GM12874 (cell line): ENCODE measurements around the gene TENT5C.

Experiments used
- TF ChIP-seq, protein P1 (sequence below): IDR thresholded peaks from 2 replicates; pipeline ENCODE4 v1.5.1; 2011; ENCODE audit warnings: low read depth, mild to moderate bottlenecking, control low read depth, low read length, moderate library complexity; ENCODE audit not compliant: insufficient read depth

The TENT5C gene

DNA sequence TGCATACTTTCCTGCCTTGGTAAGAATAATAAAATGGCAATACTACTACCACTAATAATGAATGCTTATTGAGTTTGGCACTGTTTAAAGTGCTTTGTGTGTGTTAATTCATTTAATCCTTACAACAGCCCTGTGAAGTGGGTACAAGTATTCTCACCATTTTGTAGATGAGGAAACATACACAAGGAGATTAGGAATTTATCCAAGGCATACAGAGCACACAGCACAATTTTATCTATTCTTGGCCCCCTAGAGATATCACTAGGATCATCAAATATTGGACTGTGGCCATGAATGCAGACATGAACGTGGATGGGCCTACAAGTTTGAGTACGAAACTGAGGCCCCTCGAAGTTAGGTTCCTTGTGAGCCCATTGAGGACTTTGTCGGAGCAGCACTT is 39.5 kb downstream of the TENT5C start:
- TF ChIP-seq, protein P1, sequence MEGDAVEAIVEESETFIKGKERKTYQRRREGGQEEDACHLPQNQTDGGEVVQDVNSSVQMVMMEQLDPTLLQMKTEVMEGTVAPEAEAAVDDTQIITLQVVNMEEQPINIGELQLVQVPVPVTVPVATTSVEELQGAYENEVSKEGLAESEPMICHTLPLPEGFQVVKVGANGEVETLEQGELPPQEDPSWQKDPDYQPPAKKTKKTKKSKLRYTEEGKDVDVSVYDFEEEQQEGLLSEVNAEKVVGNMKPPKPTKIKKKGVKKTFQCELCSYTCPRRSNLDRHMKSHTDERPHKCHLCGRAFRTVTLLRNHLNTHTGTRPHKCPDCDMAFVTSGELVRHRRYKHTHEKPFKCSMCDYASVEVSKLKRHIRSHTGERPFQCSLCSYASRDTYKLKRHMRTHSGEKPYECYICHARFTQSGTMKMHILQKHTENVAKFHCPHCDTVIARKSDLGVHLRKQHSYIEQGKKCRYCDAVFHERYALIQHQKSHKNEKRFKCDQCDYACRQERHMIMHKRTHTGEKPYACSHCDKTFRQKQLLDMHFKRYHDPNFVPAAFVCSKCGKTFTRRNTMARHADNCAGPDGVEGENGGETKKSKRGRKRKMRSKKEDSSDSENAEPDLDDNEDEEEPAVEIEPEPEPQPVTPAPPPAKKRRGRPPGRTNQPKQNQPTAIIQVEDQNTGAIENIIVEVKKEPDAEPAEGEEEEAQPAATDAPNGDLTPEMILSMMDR, result no peak

DNA sequence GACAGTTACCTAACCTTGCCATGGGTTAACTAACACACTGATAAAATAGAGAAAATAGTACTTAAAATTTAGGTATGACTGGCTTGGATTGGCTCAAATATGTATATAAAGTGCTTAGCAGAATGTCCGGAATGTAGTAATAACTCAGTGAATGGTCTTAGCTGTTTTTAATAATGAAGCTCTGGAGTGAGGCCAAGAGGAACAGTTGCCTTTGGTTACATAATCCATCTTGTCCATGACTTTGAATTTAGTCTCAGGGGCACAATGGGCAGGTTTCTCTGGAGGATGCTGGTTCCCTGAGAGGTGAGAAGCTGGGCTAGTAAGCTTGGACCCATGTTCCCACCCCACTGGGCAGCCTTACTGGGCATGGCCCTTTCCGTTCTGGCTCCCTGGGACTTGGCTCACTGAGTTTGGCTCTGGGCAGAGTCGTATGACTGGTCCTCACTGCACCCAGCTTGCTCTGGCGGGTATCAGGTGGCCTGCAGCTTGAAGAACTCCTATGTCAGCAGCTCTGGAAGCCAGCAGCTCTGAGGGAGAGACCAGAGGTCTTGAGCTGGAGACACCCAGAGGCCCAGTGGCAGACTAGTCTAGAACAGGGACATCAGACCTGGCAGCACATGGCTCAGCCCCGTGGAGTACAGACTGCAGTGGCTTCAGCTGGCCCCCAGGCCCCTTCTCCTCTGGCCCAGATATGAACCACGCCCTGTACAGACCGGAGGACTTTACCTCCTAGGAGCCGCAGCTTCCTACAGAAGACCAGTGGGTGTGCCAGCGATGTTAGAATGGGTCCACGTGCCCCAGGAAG is 40.4 kb downstream of the TENT5C start:
- TF ChIP-seq, protein P1, result no peak

DNA sequence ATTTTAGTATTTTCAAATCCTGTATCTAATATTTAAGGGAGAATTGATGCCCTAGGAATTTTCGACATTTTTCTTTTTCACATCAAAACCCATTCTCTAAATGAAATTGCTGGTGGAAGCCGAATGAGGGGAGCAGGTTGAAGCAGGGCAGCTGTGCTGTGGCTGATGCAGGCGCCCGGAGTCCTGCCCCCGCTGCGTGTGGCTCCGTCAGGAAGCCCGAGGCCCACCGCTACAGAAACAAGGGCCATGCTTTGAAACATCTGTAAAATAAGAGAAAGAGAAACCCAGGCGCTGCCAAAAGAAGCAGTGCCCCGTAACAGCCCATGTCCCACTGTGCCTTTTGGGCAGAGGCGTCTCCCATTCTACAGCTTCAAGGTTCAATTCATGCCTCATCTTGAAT is 41.1 kb downstream of the TENT5C start:
- TF ChIP-seq, protein P1, result no peak

DNA sequence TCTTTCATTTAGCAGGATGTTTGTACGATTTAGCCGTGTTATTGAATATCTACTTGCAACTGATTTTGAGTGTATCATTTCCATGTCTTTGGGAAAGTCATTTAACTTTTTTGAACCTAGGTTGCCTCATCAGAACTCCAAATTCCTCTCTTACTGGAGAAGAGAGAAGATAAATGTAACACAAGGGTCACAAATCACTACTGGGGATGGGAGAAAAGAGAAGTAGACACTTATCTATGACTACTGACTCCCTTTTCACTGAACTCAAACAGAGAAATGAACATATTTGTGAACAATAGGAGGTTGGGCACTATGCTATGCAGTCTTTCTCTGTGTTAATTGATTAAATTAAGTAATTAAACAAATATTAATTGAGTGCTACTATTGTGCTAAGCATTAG is 42.2 kb downstream of the TENT5C start:
- TF ChIP-seq, protein P1, result no peak

DNA sequence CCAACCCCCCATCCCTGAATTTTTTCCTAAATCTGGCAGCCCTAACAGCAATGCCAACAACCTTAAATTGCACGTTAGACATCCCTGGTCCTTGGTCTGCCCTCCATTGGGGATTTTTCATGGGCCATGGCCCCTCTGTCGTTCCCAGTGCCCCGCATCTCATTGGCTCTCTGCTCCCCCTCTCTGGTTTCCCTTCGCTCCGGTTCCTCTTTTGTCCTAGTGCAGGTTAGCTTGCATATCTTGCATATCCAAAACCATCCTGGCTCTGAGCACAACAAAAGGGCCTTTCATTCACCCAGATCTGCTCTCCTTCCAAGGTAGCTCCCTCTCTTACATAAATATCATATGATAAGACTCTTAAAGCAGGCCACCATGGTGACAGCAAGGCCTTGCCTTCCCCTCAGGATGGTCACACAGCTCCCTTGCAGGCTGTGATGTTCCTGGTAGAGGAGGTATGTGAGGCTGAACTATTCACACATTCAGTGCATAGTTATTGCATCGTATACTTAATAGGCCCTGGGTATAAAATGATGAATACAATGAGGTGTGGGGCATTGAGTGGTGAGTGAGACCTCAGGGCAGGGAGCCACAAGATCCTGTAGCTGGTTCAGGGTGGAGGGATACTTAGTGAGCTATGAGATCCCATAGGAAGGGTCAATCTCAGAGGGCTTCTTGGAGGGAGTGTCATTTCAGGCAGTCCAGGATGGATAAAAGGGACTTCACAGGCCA is 45.2 kb downstream of the TENT5C start:
- TF ChIP-seq, protein P1, result no peak

DNA sequence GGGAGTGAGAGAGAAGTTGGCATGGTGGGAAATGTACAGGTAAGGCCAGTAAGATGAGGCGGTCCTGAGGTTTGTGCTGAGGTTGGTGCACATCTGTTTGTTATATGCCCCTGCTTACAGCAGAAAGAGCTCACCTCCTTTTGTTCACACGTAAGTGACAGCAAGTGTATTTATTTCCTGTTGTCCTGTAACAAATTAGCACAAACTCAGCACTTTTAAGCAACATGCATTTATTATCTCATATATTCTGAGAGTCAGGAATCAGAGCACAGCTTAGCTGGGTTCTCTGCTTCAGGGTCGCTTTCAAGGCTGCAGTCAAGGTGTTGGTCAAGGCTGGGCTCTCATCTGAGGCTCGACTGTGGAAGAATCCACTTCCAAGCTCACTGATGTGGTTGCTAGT is 45.8 kb downstream of the TENT5C start:
- TF ChIP-seq, protein P1, result no peak

DNA sequence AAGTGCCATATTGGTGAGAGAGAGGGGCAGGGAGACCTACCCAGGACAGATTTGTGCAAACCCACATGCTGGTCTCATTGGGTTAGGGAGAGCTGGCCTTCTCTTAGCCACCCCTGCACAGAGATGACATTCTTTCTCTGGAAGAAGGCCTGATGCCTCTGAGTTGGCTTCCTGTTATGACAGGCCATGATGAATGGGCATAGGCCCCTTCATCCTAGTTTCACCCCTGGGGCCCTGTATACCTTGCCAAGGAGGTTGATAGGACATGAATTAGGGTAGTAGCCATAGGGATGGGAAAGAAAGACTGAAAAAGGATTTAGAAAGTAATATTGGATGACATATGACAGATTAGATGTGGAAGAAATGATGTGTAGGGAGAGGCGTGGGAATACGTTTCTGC is 46.6 kb downstream of the TENT5C start:
- TF ChIP-seq, protein P1, result no peak
